ENCODE data around the gene IFI30.
"Not testable (repeated sequence)": the region's sequence is repeated elsewhere in the genome, so short reads cannot be mapped to it uniquely, and the experiment has no call there.

The IFI30 gene

GRCh38 chr19:18152817-18153555 lies 20.6 kb upstream of the IFI30 start, which contains the start of gene PIK3R2:
Gene PIK3R2 (plus strand): TSS chr19:18153163. CDS start chr19:18155880, 2,717 bp downstream.
- peak; percentile 99 for DNase-seq

GRCh38 chr19:18153556-18154134 lies 20.0 kb upstream of the IFI30 start:
- DNase-seq, result peak; percentile 63

- DNase-seq, result no peak
Observed at GRCh38 chr19:18155095-18156087, 18.2 kb upstream of the IFI30 start.

- no peak for DNase-seq
Observed at GRCh38 chr19:18156268-18156667, 17.3 kb upstream of the IFI30 start.

GRCh38 chr19:18156841-18157464 lies 16.7 kb upstream of the IFI30 start:
- DNase-seq, result peak; percentile 99

- peak; percentile 98 for DNase-seq
Observed at GRCh38 chr19:18157465-18158063, 16.0 kb upstream of the IFI30 start.

GRCh38 chr19:18158467-18158866 lies 15.1 kb upstream of the IFI30 start:
- DNase-seq, result peak; percentile 24

GRCh38 chr19:18159059-18159616 lies 14.5 kb upstream of the IFI30 start:
- DNase-seq, result not testable (repeated sequence)

GRCh38 chr19:18159810-18160209 lies 13.8 kb upstream of the IFI30 start:
- no peak for DNase-seq

GRCh38 chr19:18160493-18160970 lies 13.1 kb upstream of the IFI30 start:
- no peak for DNase-seq

GRCh38 chr19:18160971-18161635 lies 12.5 kb upstream of the IFI30 start:
- DNase-seq, result peak; percentile 89

- no peak for DNase-seq
Observed at GRCh38 chr19:18161636-18162002, 12.0 kb upstream of the IFI30 start.

- DNase-seq, result no peak
Observed at GRCh38 chr19:18164072-18164471, 9.5 kb upstream of the IFI30 start.

- no peak for DNase-seq
Observed at GRCh38 chr19:18165794-18166544, 7.6 kb upstream of the IFI30 start.

GRCh38 chr19:18167011-18167410 lies 6.6 kb upstream of the IFI30 start:
- DNase-seq, result no peak

GRCh38 chr19:18167975-18168645 lies 5.5 kb upstream of the IFI30 start:
- DNase-seq, result peak; percentile 60

GRCh38 chr19:18168673-18169381 lies 4.8 kb upstream of the IFI30 start:
- DNase-seq, result no peak

GRCh38 chr19:18170714-18171255 lies 2.8 kb upstream of the IFI30 start:
- DNase-seq, result no peak
